Measurements from ENCODE around the gene PBLD.
"Not testable (repeated sequence)": the region's sequence is repeated elsewhere in the genome, so short reads cannot be mapped to it uniquely, and the experiment has no call there.

Gene PBLD

GRCh38 chr10:68330852-68331454, 1.8 kb downstream of the PBLD start:
- no peak for DNase-seq (ENCODE audit: low read depth)

DNA sequence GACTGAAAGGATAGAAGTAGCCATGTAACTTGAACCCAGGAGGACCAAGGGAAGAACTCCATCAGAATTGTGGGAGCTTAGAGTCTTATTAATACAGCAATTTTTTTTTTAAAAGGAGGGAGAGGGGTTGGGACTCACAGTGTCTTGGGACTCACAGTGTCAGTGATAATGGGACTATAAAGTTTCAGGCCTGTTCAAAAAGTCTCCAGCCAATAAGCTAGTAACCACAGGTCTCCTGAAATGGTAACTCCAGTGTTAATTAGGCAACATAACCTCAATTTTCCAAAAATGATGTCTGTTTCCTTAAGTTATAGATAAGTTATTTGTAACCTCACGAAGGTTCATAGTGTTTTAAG, 3.2 kb downstream of the PBLD start:
- DNase-seq (ENCODE audit: low read depth), result no peak

GRCh38 chr10:68327889-68328786, 4.6 kb downstream of the PBLD start:
- DNase-seq (ENCODE audit: low read depth), result no peak

- DNase-seq (ENCODE audit: low read depth), result not testable (repeated sequence)
These were observed 8.3 kb downstream of the PBLD start for GRCh38 chr10:68324396-68324795.

- DNase-seq (ENCODE audit: low read depth), result no peak
These were observed 14.2 kb downstream of the PBLD start for GRCh38 chr10:68318331-68319059.

DNA sequence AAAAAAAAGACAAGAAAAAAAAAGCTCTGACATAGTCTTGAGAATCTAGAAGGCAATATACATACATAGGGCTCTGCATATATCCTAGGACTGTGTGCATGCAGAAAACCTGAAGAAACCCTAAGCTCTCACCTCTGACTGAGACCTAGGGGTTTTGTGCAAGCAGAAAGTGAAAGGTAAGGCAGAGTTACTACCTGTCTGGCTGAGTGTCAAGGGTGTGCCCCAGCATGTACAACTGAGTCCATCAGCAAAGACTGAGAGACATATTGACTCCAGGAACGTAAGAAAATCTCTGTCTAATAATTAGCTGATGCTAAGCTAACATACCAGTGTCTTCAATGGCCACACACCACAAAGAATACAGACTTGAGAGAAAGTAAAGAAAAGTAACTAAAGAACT, 17.1 kb downstream of the PBLD start:
- no peak for DNase-seq (ENCODE audit: low read depth)

DNA sequence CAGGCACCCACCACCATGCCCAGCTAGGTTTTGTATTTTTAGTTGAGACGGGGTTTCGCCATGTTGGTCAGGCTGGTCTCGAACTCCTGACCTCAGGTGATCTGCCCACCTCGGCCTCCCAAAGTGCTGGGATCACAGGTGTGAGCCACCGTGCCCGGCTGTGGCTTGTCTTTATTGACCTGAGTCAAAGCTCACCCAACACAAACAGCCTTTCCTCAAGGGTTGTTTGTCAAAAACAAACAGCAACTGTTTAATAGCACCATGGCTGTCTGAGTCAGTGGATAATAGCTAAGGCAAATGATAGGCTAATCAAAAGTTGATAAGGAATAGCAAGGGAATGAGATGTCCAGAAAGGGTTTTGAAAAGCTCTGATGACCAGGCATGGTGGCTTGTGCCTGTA, 17.8 kb downstream of the PBLD start:
- not testable (repeated sequence) for DNase-seq (ENCODE audit: low read depth)

GRCh38 chr10:68310531-68310930, 22.2 kb downstream of the PBLD start:
- DNase-seq (ENCODE audit: low read depth), result no peak

DNA sequence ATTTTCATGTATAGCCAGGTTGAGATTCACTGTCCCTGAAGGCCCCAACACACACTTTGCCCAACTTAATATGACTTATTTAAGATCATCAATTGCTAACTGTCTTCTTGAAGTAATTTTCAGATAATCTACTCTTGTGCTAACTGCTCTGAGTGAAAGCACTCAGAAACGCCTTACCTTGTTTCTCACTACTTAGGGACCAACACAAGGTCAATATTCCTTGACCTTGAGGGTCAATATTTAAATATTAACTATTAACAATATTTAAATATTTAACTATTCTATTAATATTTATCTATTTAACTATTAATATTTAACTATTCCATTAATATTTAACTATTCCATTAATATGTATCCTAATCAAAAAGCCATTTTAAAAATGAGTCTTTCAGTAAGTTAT, 26.9 kb downstream of the PBLD start:
- no peak for DNase-seq (ENCODE audit: low read depth)

GRCh38 chr10:68303849-68304412, 28.8 kb downstream of the PBLD start:
- DNase-seq (ENCODE audit: low read depth), result no peak

DNA sequence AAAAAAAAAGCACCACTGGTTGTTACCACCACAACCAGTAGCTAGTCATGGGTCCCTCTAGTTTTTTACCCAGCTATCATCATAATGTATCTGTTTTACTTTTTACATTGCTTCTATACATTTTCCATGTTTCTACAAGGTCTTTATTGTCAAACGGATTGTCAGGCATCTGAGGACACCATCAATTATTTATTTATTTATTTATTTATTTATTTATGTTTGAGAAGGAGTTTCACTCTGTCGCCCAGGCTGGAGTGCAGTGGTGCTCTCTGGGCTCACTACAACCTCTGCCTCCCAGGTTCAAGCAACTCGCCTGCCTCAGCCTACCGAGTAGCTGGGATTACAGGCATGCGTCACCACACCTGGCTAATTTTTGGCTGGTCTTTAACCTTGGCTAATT, 29.9 kb downstream of the PBLD start:
- DNase-seq (ENCODE audit: low read depth), result no peak

DNA sequence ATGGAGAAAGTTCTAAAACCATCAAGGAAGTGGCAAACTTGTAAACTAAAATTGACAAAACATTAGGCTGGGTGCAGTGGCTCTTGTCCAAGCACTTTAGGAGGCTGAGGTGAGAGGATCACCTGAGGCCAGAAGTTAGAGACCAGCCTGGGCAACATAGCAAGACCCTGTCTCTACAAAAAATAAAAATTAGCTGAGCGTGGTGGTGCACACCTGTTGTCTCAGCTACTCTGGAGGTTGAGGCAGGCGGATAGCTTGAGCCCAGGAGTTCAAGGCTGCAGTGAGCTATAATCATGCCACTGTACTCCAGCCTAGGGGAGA, 30.3 kb downstream of the PBLD start:
- no peak for DNase-seq (ENCODE audit: low read depth)

DNA sequence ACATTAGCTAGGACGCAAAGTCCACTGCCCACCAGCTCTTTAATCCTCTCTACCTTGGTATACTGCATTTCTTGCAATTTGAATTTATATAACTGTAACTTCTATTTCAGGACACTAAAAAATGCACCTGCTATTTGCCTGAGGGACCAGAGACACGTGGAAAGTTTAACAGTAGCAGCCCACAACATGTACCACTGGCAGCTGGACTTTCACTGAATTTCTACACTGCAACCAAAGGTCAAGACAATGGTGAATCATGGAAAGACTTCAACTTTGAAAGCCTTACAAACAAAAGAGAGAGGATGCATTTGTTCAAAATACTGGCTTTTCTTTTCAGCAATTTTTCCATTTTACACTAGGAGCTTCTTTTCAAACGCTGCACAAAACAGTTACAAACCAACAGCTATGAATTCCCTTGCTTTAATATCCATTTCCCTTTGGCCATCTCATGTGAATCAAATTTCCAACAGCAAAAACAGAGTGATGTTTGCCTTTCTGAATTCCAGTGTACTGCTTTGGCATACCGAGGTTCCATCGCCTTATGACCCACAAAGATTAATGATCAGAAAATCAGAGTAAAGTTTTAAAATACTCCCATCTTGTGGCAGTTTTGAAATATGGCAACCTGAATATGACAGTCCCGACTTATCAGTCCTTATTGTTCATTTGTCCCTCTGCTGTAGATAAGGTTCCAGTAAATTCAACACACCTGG, 30.8 kb downstream of the PBLD start:
- DNase-seq (ENCODE audit: low read depth), result no peak

DNA sequence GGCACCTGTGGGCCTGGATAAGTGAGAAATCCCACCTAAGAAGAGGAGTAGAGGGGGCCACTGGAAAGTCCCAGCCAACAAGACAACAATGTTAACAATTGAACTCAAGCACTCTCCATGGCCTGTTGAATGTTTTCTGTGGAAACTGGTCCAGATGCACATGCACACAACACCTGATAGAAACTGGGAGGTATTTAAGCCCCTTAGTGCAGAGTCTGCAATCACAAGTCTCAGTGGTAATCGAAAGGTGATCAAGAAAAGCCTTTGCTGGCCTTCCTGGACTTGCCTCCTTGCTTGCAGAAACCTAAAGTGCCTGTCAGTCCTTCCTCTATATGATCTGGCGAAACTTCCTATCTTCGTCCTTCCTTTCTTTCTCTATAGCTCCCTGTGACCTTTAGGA, 31.4 kb downstream of the PBLD start:
- DNase-seq (ENCODE audit: low read depth), result no peak

DNA sequence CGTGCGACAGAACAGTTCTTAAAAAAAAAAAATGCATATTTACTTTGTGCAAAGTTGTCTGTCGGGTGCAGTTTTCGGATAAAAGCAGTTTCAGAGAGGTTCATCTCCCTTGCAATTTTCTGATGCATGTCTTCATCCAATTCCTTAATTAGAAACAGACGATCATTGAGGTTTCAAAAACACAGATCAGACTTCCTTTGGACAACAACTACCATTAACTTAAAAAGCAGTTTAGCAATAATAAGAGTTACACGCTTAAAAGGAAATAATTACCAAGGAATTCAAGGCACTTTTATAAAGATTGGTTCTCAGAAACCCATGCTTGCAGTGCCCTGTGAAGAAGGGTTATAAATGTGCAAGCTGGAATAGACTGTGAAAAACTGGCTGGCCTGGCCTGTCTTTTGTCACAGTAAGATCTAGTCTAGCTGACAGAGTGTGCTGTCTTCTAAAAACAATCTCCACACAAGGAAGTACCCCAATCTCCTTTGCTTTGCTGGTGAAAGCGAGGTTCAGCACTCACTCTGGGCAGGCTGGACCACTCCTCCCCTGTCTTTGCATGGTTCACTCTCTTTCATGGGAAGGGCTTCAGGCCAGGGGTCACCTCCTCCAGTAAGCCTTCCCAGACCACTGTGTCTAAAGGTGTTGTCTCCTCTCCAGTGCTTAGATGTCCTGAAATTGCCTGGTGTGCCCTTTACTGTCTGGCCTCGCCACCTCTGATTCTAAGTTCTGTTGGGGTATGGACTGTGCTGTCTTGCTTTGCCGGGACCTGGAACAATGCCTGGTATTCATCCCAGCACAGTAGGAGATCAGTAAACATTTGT, 35.7 kb downstream of the PBLD start:
- no peak for DNase-seq (ENCODE audit: low read depth)

- DNase-seq (ENCODE audit: low read depth), result no peak
These were observed 42.0 kb downstream of the PBLD start for GRCh38 chr10:68290736-68291135.

- no peak for DNase-seq (ENCODE audit: low read depth)
These were observed 44.0 kb downstream of the PBLD start for GRCh38 chr10:68288717-68289116.

DNA sequence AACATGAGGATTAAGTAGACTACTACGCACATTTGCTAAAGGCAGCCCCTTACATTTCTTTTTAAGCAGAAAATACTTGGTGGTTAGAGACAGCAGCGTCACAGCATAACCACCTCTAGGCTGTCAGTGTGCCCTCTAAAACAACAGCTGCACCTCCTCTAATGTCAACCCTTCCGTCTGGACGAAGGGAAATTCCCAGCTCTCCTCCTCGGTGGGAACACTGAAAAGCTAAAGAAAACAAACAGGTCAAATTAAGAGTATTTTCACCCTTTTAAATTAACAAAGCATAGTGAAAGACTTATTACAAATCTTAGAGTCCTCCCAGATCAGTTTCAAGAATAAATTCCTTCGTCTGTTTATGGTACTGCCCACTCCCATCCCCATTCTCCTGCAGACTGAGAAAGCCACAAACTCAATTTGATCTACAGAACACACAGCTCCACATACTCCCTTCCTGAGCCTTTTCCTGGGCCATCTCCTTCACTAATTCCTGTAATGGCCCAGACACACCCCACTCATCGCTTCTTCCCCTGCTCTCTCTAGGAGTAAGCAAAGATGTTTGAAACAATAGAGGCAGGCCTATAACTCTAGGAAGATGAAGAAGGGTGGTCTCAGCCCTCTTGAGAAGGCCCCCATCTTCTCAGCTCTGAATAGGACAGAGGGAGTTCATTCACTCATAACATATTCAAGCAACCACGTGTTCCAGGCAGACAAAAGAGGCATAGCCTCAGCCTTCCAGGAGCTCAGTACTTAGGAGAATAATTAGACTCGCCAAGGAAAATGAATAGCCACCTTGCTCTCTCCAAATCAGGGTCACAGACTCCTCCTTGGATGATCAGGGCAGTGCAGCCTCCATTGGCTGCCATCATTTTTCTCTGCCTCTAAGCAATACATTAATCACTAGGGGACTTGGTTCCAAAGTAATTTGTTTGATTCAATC, 48.4 kb downstream of the PBLD start:
- DNase-seq (ENCODE audit: low read depth), result no peak

GRCh38 chr10:68280758-68281157, 52.0 kb downstream of the PBLD start:
- no peak for DNase-seq (ENCODE audit: low read depth)

Measured in activated T-cell treated with anti-CD3 and anti-CD28 coated beads for 48 hours (primary cell).